Measurements from ENCODE around the gene SETD1A. TPM values are rescaled to one million over a fixed set of nuclear protein-coding genes. Genes with fewer than 3 reads are reported as not detected.

SETD1A gene
- 15.9 TPM for polyA plus RNA-seq (2013, experiment 1 of 2)
- 13.6 TPM for polyA plus RNA-seq (2013, experiment 2 of 2)

GRCh38 chr16:30957456-30958174 lies at the start of gene SETD1A:
Gene SETD1A (plus strand): TSS chr16:30957754. CDS start chr16:30958732, 978 bp downstream.
- H3K9me3 ChIP-seq (ENCODE audit: control insufficient read depth, low read length), result no peaks in the 10 kb centered on the region
- WGBS, 2 experiments (ENCODE audit: insufficient coverage in 2 of 2), result 0 to 1% methylated on average over 34 to 41 of the region's 85 CpGs
- peak within 1 kb of the TSS; percentile 79 for H3K4me3 ChIP-seq (ENCODE audit: extremely low read depth, insufficient read depth, low read length, poor library complexity, severe bottlenecking)

GRCh38 chr16:30910427-30911029 lies 47.0 kb upstream of the SETD1A start:
- no peaks in the 10 kb centered on the region for H3K36me3 ChIP-seq (ENCODE audit: control insufficient read depth, insufficient read depth, low read length)
- WGBS, 2 experiments (ENCODE audit: insufficient coverage in 2 of 2), result 63 to 65% methylated on average over 14 to 15 of the region's 18 CpGs
- H3K4me1 ChIP-seq (ENCODE audit: control insufficient read depth, insufficient read depth, low read length, poor library complexity, severe bottlenecking), result no peaks in the 10 kb centered on the region
- H3K27ac ChIP-seq (ENCODE audit: low read depth, low read length, severe bottlenecking), result no peak overlapping the region
- no peaks in the 10 kb centered on the region for H3K9me3 ChIP-seq (ENCODE audit: control insufficient read depth, low read length)
- no peak overlapping the region for H3K4me3 ChIP-seq (ENCODE audit: extremely low read depth, insufficient read depth, low read length, poor library complexity, severe bottlenecking)

More at GRCh38 chr16:30957456-30958174, at the start of gene SETD1A:
- H3K4me1 ChIP-seq (ENCODE audit: control insufficient read depth, insufficient read depth, low read length, poor library complexity, severe bottlenecking), result peaks cover 14% of the 10 kb centered on the region
- peak within 1 kb of the TSS; percentile 99 for H3K27ac ChIP-seq (ENCODE audit: low read depth, low read length, severe bottlenecking)
- peaks cover 39% of the 10 kb centered on the region for H3K36me3 ChIP-seq (ENCODE audit: control insufficient read depth, insufficient read depth, low read length)

GRCh38 chr16:30912794-30913412 lies 44.7 kb upstream of the SETD1A start:
- no peaks in the 10 kb centered on the region for H3K4me1 ChIP-seq (ENCODE audit: control insufficient read depth, insufficient read depth, low read length, poor library complexity, severe bottlenecking)
- no peak overlapping the region for H3K27ac ChIP-seq (ENCODE audit: low read depth, low read length, severe bottlenecking)
- no peak overlapping the region for H3K4me3 ChIP-seq (ENCODE audit: extremely low read depth, insufficient read depth, low read length, poor library complexity, severe bottlenecking)
- no peaks in the 10 kb centered on the region for H3K36me3 ChIP-seq (ENCODE audit: control insufficient read depth, insufficient read depth, low read length)
- WGBS, 2 experiments (ENCODE audit: insufficient coverage in 2 of 2), result 90 to 93% methylated on average over 6 of the region's 6 CpGs
- H3K9me3 ChIP-seq (ENCODE audit: control insufficient read depth, low read length), result no peaks in the 10 kb centered on the region

- no peaks in the 10 kb centered on the region for H3K9me3 ChIP-seq (ENCODE audit: control insufficient read depth, low read length)
- H3K4me3 ChIP-seq (ENCODE audit: extremely low read depth, insufficient read depth, low read length, poor library complexity, severe bottlenecking), result no peak overlapping the region
- H3K27ac ChIP-seq (ENCODE audit: low read depth, low read length, severe bottlenecking), result no peak overlapping the region
- no peaks in the 10 kb centered on the region for H3K4me1 ChIP-seq (ENCODE audit: control insufficient read depth, insufficient read depth, low read length, poor library complexity, severe bottlenecking)
- WGBS, 2 experiments (ENCODE audit: insufficient coverage in 2 of 2), result 89 to 98% methylated on average over 2 to 3 of the region's 3 CpGs
- H3K36me3 ChIP-seq (ENCODE audit: control insufficient read depth, insufficient read depth, low read length), result no peaks in the 10 kb centered on the region
Observed at GRCh38 chr16:30914830-30915229, 42.7 kb upstream of the SETD1A start.

GRCh38 chr16:30918614-30919013 lies 38.9 kb upstream of the SETD1A start:
- no peaks in the 10 kb centered on the region for H3K9me3 ChIP-seq (ENCODE audit: control insufficient read depth, low read length)
- no peaks in the 10 kb centered on the region for H3K36me3 ChIP-seq (ENCODE audit: control insufficient read depth, insufficient read depth, low read length)
- no peak overlapping the region for H3K27ac ChIP-seq (ENCODE audit: low read depth, low read length, severe bottlenecking)
- H3K4me1 ChIP-seq (ENCODE audit: control insufficient read depth, insufficient read depth, low read length, poor library complexity, severe bottlenecking), result no peaks in the 10 kb centered on the region
- 92 to 100% methylated on average over 1 of the region's 1 CpG for WGBS, 2 experiments (ENCODE audit: insufficient coverage in 2 of 2)
- no peak overlapping the region for H3K4me3 ChIP-seq (ENCODE audit: extremely low read depth, insufficient read depth, low read length, poor library complexity, severe bottlenecking)

GRCh38 chr16:30920891-30921290 lies 36.7 kb upstream of the SETD1A start:
- WGBS, 2 experiments (ENCODE audit: insufficient coverage in 2 of 2), result 75% methylated on average over 1 of the region's 2 CpGs; no CpG with 5 or more reads in 1 of the 2 experiments
- peaks cover 7% of the 10 kb centered on the region for H3K4me1 ChIP-seq (ENCODE audit: control insufficient read depth, insufficient read depth, low read length, poor library complexity, severe bottlenecking)
- H3K9me3 ChIP-seq (ENCODE audit: control insufficient read depth, low read length), result no peaks in the 10 kb centered on the region
- peaks cover 4% of the 10 kb centered on the region for H3K36me3 ChIP-seq (ENCODE audit: control insufficient read depth, insufficient read depth, low read length)
- H3K27ac ChIP-seq (ENCODE audit: low read depth, low read length, severe bottlenecking), result no peak overlapping the region
- no peak overlapping the region for H3K4me3 ChIP-seq (ENCODE audit: extremely low read depth, insufficient read depth, low read length, poor library complexity, severe bottlenecking)

- peaks cover 9% of the 10 kb centered on the region for H3K36me3 ChIP-seq (ENCODE audit: control insufficient read depth, insufficient read depth, low read length)
- no peak overlapping the region for H3K27ac ChIP-seq (ENCODE audit: low read depth, low read length, severe bottlenecking)
- no peaks in the 10 kb centered on the region for H3K9me3 ChIP-seq (ENCODE audit: control insufficient read depth, low read length)
- peaks cover 11% of the 10 kb centered on the region for H3K4me1 ChIP-seq (ENCODE audit: control insufficient read depth, insufficient read depth, low read length, poor library complexity, severe bottlenecking)
- 21 to 42% methylated on average over 5 of the region's 6 CpGs for WGBS, 2 experiments (ENCODE audit: insufficient coverage in 2 of 2)
- H3K4me3 ChIP-seq (ENCODE audit: extremely low read depth, insufficient read depth, low read length, poor library complexity, severe bottlenecking), result peak overlapping the region; percentile 80
Observed at GRCh38 chr16:30921459-30921747, 36.2 kb upstream of the SETD1A start.

- Histone ChIP-seq H3K36me3 (ENCODE audit: control insufficient read depth, insufficient read depth, low read length) (peaks cover 14% of the 10 kb centered on the region), H3K4me3 (ENCODE audit: extremely low read depth, insufficient read depth, low read length, poor library complexity, severe bottlenecking) (peak overlapping the region; percentile 80), H3K9me3 (ENCODE audit: control insufficient read depth, low read length) (no peaks in the 10 kb centered on the region), H3K4me1 (ENCODE audit: control insufficient read depth, insufficient read depth, low read length, poor library complexity, severe bottlenecking) (peaks cover 11% of the 10 kb centered on the region), H3K27ac (ENCODE audit: low read depth, low read length, severe bottlenecking) (peak overlapping the region; percentile 99)
- WGBS, 2 experiments (ENCODE audit: insufficient coverage in 2 of 2), result 0 to 1% methylated on average over 30 to 35 of the region's 37 CpGs
Observed at GRCh38 chr16:30921748-30922419, 35.7 kb upstream of the SETD1A start.

GRCh38 chr16:30922420-30922959 lies 35.1 kb upstream of the SETD1A start:
- H3K9me3 ChIP-seq (ENCODE audit: control insufficient read depth, low read length), result no peaks in the 10 kb centered on the region
- peaks cover 13% of the 10 kb centered on the region for H3K4me1 ChIP-seq (ENCODE audit: control insufficient read depth, insufficient read depth, low read length, poor library complexity, severe bottlenecking)
- peak overlapping the region; percentile 80 for H3K4me3 ChIP-seq (ENCODE audit: extremely low read depth, insufficient read depth, low read length, poor library complexity, severe bottlenecking)
- H3K27ac ChIP-seq (ENCODE audit: low read depth, low read length, severe bottlenecking), result peak overlapping the region; percentile 99
- peaks cover 20% of the 10 kb centered on the region for H3K36me3 ChIP-seq (ENCODE audit: control insufficient read depth, insufficient read depth, low read length)
- WGBS, 2 experiments (ENCODE audit: insufficient coverage in 2 of 2), result 0% methylated on average over 29 to 33 of the region's 42 CpGs

GRCh38 chr16:30922960-30923535 lies 34.5 kb upstream of the SETD1A start:
- H3K9me3 ChIP-seq (ENCODE audit: control insufficient read depth, low read length), result no peaks in the 10 kb centered on the region
- 0% methylated on average over 19 to 24 of the region's 33 CpGs for WGBS, 2 experiments (ENCODE audit: insufficient coverage in 2 of 2)
- peaks cover 13% of the 10 kb centered on the region for H3K4me1 ChIP-seq (ENCODE audit: control insufficient read depth, insufficient read depth, low read length, poor library complexity, severe bottlenecking)
- H3K36me3 ChIP-seq (ENCODE audit: control insufficient read depth, insufficient read depth, low read length), result peaks cover 25% of the 10 kb centered on the region
- H3K27ac ChIP-seq (ENCODE audit: low read depth, low read length, severe bottlenecking), result peak overlapping the region; percentile 99
- peak overlapping the region; percentile 80 for H3K4me3 ChIP-seq (ENCODE audit: extremely low read depth, insufficient read depth, low read length, poor library complexity, severe bottlenecking)
